ENCODE results near the gene CLEC2B.

Gene CLEC2B

GRCh38 chr12:9867531-9867930 lies 1.6 kb downstream of the CLEC2B start:
- DNase-seq (no peak), ATAC-seq (ENCODE audit: insufficient read depth, low read depth) (0 out of 3 replicates have a peak, but pooled peaks have one; percentile 16)
- peak overlapping the region; percentile 53 for H2AFZ ChIP-seq (ENCODE audit: low read depth, low read length)
- H3K9ac ChIP-seq (ENCODE audit: low read depth, low read length), result peak overlapping the region; percentile 67
- H3K27ac ChIP-seq (ENCODE audit: low read length), result peak overlapping the region; percentile 91
- peaks cover 2% of the 10 kb centered on the region for H3K9me3 ChIP-seq (ENCODE audit: insufficient read depth, low read length, severe bottlenecking)
- H3K4me2 ChIP-seq (ENCODE audit: insufficient read depth, low read length), result peak overlapping the region; percentile 69
- H3K36me3 ChIP-seq (ENCODE audit: insufficient read depth, low read length), result no peaks in the 10 kb centered on the region
- TF ChIP-seq EZH2 (IDR thresholded peaks at IDR 0.05; ENCODE audit: borderline replicate concordance, low read depth, low read length, severe bottlenecking), result no peak
- H3K4me3 ChIP-seq (ENCODE audit: low read depth in 1 of 2, low read length in 2 of 2), result peak overlapping the region; percentile 47 to 57
- H4K20me1 ChIP-seq (ENCODE audit: insufficient read depth, low read length), result no peaks in the 10 kb centered on the region
- no peaks in the 10 kb centered on the region for H3K27me3 ChIP-seq (ENCODE audit: insufficient read depth, low read length, poor library complexity)
- H3K4me1 ChIP-seq (ENCODE audit: insufficient read depth, low read length), result peaks cover 37% of the 10 kb centered on the region
- peaks cover 71% of the 10 kb centered on the region for H3K79me2 ChIP-seq (ENCODE audit: insufficient read depth, low read length)

DNA sequence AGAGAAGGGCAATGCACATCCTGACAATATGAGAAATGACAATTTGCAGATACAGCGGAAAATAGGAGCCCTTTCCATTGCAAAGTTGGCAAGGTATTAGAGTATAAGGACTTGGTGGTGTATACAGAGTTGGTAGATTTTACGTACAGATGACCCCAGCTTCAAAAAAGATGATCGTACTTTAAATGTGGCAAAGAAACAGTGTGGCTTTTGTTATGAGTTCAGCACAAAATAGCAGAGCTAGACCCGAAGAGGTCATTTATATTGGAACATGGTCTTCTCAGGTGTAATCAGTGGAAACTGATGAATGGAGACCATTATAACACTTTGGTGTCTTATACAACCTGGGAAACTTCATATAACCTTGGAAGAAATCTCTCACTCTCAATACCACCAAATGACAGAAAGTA lies 2.3 kb downstream of the CLEC2B start:
- peak overlapping the region; percentile 47 to 57 for H3K4me3 ChIP-seq (ENCODE audit: low read depth in 1 of 2, low read length in 2 of 2)
- peak overlapping the region; percentile 69 for H3K4me2 ChIP-seq (ENCODE audit: insufficient read depth, low read length)
- TF ChIP-seq EZH2 (IDR thresholded peaks at IDR 0.05; ENCODE audit: borderline replicate concordance, low read depth, low read length, severe bottlenecking) (no peak), CTCF (IDR thresholded peaks at IDR 0.05; ENCODE audit: borderline replicate concordance, extremely low read depth, low read length, poor library complexity, severe bottlenecking) (no peak)
- H3K4me1 ChIP-seq (ENCODE audit: insufficient read depth, low read length), result peaks cover 36% of the 10 kb centered on the region
- no peaks in the 10 kb centered on the region for H4K20me1 ChIP-seq (ENCODE audit: insufficient read depth, low read length)
- H3K27me3 ChIP-seq (ENCODE audit: insufficient read depth, low read length, poor library complexity), result no peaks in the 10 kb centered on the region
- ATAC-seq (ENCODE audit: insufficient read depth, low read depth) (0 out of 3 replicates have a peak, but pooled peaks have one; percentile 18), DNase-seq (no peak)
- H3K79me2 ChIP-seq (ENCODE audit: insufficient read depth, low read length), result peaks cover 78% of the 10 kb centered on the region
- no peaks in the 10 kb centered on the region for H3K36me3 ChIP-seq (ENCODE audit: insufficient read depth, low read length)
- H3K9me3 ChIP-seq (ENCODE audit: insufficient read depth, low read length, severe bottlenecking), result peaks cover 2% of the 10 kb centered on the region
- peak overlapping the region; percentile 53 for H2AFZ ChIP-seq (ENCODE audit: low read depth, low read length)
- H3K9ac ChIP-seq (ENCODE audit: low read depth, low read length), result peak overlapping the region; percentile 67
- H3K27ac ChIP-seq (ENCODE audit: low read length), result peak overlapping the region; percentile 91

DNA sequence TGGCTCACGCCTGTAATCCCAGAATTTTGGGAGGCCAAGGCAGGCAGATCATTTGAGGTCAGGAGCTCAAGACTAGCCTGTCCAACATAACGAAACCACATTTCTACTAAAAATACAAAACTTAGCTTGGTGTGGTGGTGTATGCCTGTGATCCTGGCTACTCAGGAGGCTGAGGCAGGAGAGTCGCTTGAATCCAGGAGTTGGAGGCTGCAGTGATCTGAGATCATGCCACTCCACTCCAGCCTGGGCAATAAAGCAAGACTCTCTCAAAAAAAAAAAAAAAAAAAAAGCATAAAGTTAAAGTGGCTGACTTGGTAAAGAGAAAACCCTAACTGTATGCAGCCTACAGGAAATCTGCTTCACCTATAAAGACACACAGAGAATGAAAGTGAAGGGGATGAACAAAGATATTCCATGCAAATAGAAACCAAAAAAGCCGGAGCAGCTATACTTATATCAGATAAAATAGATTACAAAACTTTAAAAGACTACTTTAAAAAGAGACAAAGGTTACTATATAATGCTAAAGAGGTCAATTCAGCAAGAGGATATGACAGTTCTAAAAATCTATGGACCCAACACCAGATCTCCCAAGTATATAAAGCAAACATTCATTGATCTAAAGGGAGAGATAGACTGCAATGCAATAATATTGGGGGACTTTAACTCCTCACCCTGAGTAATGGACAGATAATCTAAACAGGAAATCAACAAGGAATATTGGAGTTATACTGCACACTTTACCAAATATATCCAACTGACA lies 4.1 kb downstream of the CLEC2B start:
- Histone ChIP-seq H3K4me2 (ENCODE audit: insufficient read depth, low read length) (peak overlapping the region; percentile 69), H3K36me3 (ENCODE audit: insufficient read depth, low read length) (no peaks in the 10 kb centered on the region)

More for the DNA sequence above, 4.1 kb downstream of the CLEC2B start:
- Histone ChIP-seq H4K20me1 (ENCODE audit: insufficient read depth, low read length) (no peaks in the 10 kb centered on the region), H3K4me1 (ENCODE audit: insufficient read depth, low read length) (peaks cover 22% of the 10 kb centered on the region), H3K27me3 (ENCODE audit: insufficient read depth, low read length, poor library complexity) (no peaks in the 10 kb centered on the region), H3K27ac (ENCODE audit: low read length) (peak overlapping the region; percentile 91), H3K4me3 (ENCODE audit: low read depth in 1 of 2, low read length in 2 of 2) (peak overlapping the region; percentile 47 to 57; a peak in 3 of 4 replicates), H2AFZ (ENCODE audit: low read depth, low read length) (peak overlapping the region; percentile 21), H3K79me2 (ENCODE audit: insufficient read depth, low read length) (peaks cover 87% of the 10 kb centered on the region), H3K9ac (ENCODE audit: low read depth, low read length) (peak overlapping the region; percentile 67), H3K9me3 (ENCODE audit: insufficient read depth, low read length, severe bottlenecking) (peaks cover 2% of the 10 kb centered on the region)
- TF ChIP-seq CTCF (IDR thresholded peaks at IDR 0.05; ENCODE audit: borderline replicate concordance, extremely low read depth, low read length, poor library complexity, severe bottlenecking), result no peak
- no peak for TF ChIP-seq EZH2 (IDR thresholded peaks at IDR 0.05; ENCODE audit: borderline replicate concordance, low read depth, low read length, severe bottlenecking)
- DNase-seq (peak; percentile 40), ATAC-seq (ENCODE audit: insufficient read depth, low read depth) (peak; percentile 58)
